Fibroblast of the aortic adventitia (primary cell): Measurements from ENCODE around the gene ANO7. TPM values are rescaled to one million over a fixed set of nuclear protein-coding genes. Genes with fewer than 3 reads are reported as not detected.
A peak's percentile ranks its signal among the peaks of the same experiment; 100 is the strongest.

Source experiments
- DNase-seq: peaks from one replicate; pipeline ENCODE4 v3.0.0-alpha.2; 2010; ENCODE audit warnings: low read depth
- H3K4me3 ChIP-seq: 2 replicates; pipeline ENCODE4 v1.5.1; 2011; ENCODE audit warnings: low read depth, mild to moderate bottlenecking, control low read depth, low read length, moderate library complexity
- CTCF ChIP-seq: IDR thresholded peaks from 2 replicates; pipeline ENCODE4 v1.5.1; 2011; ENCODE audit warnings: mild to moderate bottlenecking, low read length, control low read depth, inconsistent platforms; ENCODE audit not compliant: insufficient read depth
- total RNA-seq: library from RNA; depleted of rRNA; stranded (reverse); fragments of >200 nt; gene quantifications from 2 replicates; pipeline ENCODE4 v1.2.3, GENCODE V29; 2012; ENCODE audit warnings: low replicate concordance

ANO7 gene
- total RNA-seq, 1 donor, result 1.7 TPM

GRCh38 chr2:241157841-241158545 is 30.5 kb upstream of the ANO7 start:
- no peak overlapping the region for H3K4me3 ChIP-seq
- peak; percentile 68 for DNase-seq
- no peak for TF ChIP-seq CTCF

GRCh38 chr2:241158546-241158900 is 30.0 kb upstream of the ANO7 start:
- DNase-seq, result no peak
- no peak for TF ChIP-seq CTCF
- H3K4me3 ChIP-seq, result no peak overlapping the region

- DNase-seq, result no peak
- no peak overlapping the region for H3K4me3 ChIP-seq
- TF ChIP-seq CTCF, result no peak
Measured at GRCh38 chr2:241159116-241159515, 29.4 kb upstream of the ANO7 start.

GRCh38 chr2:241160318-241160717 is 28.2 kb upstream of the ANO7 start:
- TF ChIP-seq CTCF, result no peak
- no peak overlapping the region for H3K4me3 ChIP-seq
- DNase-seq, result no peak

- H3K4me3 ChIP-seq, result no peak overlapping the region
- TF ChIP-seq CTCF, result no peak
- peak; percentile 95 for DNase-seq
Measured at GRCh38 chr2:241161646-241162281, 26.7 kb upstream of the ANO7 start.

GRCh38 chr2:241163601-241164118 is 24.8 kb upstream of the ANO7 start:
- no peak overlapping the region for H3K4me3 ChIP-seq
- DNase-seq, result no peak
- TF ChIP-seq CTCF, result no peak

- no peak for TF ChIP-seq CTCF
- no peak overlapping the region for H3K4me3 ChIP-seq
- no peak for DNase-seq
Measured at GRCh38 chr2:241168366-241168765, 20.1 kb upstream of the ANO7 start.
